Mammary epithelial cell (primary cell): Measurements from ENCODE around the gene CELA2B.

Experiments
- EZH2 ChIP-seq: IDR thresholded peaks from 2 replicates; pipeline ENCODE4 v1.6.1; 2012; ENCODE audit warnings: low read length, inconsistent platforms, borderline replicate concordance
- TF ChIP-seq, protein P1 (sequence below), 2 donors: IDR thresholded peaks in 1 of 2; conservative IDR thresholded peaks in 1 of 2; 2 replicates each; pipeline ENCODE4 v1.5.1; 2011 to 2012; ENCODE audit warnings: inconsistent platforms in 2 of 2, low read length in 2 of 2, mild to moderate bottlenecking in 2 of 2, control low read depth in 1 of 2, low read depth in 1 of 2; ENCODE audit not compliant: insufficient read depth in 1 of 2; ENCODE audit errors: extremely low read depth in 1 of 2

DNA sequence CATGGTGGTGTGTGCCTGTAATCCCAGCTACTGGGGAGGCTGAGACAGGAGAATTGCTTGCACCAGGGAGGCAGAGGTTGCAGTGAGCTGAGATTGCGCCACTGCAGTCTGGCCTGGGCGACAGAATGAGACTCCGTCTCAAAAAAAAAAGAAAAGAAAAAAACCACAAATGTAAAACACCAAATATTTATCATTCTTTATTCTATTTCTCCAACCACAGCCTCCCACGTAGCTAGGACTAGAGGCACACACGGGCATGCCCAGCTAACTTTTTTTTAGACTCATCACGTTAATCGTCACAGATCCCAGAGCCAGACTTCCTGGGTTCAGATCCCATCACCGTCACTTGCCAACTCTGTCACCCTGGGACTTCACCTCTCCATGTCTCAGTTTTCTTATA lies 64.3 kb downstream of the CELA2B start:
- TF ChIP-seq, protein P1, sequence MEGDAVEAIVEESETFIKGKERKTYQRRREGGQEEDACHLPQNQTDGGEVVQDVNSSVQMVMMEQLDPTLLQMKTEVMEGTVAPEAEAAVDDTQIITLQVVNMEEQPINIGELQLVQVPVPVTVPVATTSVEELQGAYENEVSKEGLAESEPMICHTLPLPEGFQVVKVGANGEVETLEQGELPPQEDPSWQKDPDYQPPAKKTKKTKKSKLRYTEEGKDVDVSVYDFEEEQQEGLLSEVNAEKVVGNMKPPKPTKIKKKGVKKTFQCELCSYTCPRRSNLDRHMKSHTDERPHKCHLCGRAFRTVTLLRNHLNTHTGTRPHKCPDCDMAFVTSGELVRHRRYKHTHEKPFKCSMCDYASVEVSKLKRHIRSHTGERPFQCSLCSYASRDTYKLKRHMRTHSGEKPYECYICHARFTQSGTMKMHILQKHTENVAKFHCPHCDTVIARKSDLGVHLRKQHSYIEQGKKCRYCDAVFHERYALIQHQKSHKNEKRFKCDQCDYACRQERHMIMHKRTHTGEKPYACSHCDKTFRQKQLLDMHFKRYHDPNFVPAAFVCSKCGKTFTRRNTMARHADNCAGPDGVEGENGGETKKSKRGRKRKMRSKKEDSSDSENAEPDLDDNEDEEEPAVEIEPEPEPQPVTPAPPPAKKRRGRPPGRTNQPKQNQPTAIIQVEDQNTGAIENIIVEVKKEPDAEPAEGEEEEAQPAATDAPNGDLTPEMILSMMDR (conservative IDR thresholded peaks at IDR 0.05 in 1 of 2, IDR thresholded peaks at IDR 0.05 in 1 of 2; ENCODE audit: extremely low read depth in 1 of 2, insufficient read depth in 1 of 2, low read depth in 1 of 2, low read length in 2 of 2): no peak
- TF ChIP-seq EZH2: no peak
